ENCODE data around the gene SMIM10. TPM values are rescaled to one million over a fixed set of nuclear protein-coding genes. Genes with fewer than 3 reads are reported as not detected.

SMIM10 gene
- total RNA-seq = 3.1 and 5.9 TPM in 2 replicates

DNA sequence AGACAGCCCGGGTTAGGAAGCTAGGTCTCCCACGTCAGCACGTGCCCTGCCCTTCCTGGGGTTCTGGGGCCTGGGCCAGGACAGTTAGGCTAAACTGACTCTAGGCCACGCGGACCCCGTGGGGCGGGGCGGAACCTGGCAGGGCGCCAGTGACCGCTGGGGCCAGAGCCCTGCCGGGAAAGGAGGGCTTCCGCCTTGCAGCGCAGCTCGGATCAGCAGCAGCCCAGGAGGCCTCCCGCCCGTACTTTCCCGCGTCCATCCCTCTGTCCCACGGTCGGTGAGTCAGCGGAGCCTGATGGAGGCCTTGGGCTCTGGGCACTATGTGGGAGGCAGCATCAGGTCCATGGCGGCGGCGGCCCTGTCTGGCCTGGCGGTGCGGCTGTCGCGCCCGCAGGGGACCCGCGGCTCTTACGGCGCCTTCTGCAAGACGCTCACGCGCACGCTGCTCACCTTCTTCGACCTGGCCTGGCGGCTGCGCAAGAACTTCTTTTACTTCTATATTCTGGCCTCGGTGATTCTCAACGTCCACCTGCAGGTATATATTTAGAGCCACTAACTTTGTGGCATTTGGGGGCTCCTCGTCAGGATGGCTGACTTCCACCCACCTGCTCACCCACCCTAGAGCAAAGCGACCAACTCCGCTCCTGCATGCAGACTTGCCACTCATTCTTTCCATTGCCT, at the start of gene SMIM10:
TSS of gene SMIM10 (plus strand) at position 191 of the 681 bp plus-strand sequence. CDS start at position 296, 105 bp downstream.

Other genes with a start within 250 kb of the SMIM10 start
- 6.9 and 12.1 TPM in 2 replicates for gene PABIR2, start 193.8 kb upstream of the SMIM10 start, total RNA-seq
- gene MOSPD1, start 75.7 kb upstream of the SMIM10 start, total RNA-seq = 10.0 and 18.4 TPM in 2 replicates
- gene RTL8B, start 31.6 kb downstream of the SMIM10 start, total RNA-seq = 6.2 and 11.0 TPM in 2 replicates
- 119 and 146 TPM in 2 replicates for gene RTL8C, start 41.4 kb downstream of the SMIM10 start, total RNA-seq
- 17.2 and 22.6 TPM in 2 replicates for gene RTL8A, start 61.1 kb downstream of the SMIM10 start, total RNA-seq
- gene SMIM10L2B, start 107.7 kb downstream of the SMIM10 start, total RNA-seq = 1.3 and 1.4 TPM in 2 replicates
- gene ETDB, start 129.5 kb downstream of the SMIM10 start, total RNA-seq = not detected in 2 replicates
- gene CT55, start 180.4 kb downstream of the SMIM10 start, total RNA-seq = not detected in 2 replicates

Measured in cardiac ventricle fibroblast (primary cell).